SH-SY5Y (cell line): ENCODE data around the gene GCM1.

ENCODE experiments used
- GATA2 ChIP-seq: IDR thresholded peaks from 2 replicates; pipeline ENCODE4 v1.6.1; 2011; ENCODE audit warnings: mild to moderate bottlenecking, low read depth, low read length
- GATA3 ChIP-seq: IDR thresholded peaks from 2 replicates; pipeline ENCODE4 v1.6.1; 2011; ENCODE audit warnings: low read depth, mild to moderate bottlenecking, low read length, moderate library complexity

DNA sequence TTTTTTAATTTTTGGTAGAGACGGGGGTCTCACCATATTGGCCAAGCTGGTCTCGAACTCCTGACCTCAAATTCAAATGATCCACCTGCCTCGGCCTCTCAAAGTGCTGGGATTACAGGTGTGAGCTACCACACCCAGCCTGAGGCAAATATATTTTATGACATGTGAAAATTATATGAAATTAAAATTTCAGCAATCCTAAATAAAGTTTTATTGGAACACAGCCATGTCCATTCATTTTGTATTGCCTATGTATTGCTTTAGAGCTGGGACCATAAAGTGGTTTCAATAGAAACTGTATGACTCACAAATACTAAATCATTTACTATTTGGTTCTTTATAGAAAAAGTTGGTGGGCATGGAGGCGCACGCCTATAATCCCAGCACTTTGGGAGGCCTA, 32.0 kb upstream of the GCM1 start:
- TF ChIP-seq GATA2: no peak
- no peak for TF ChIP-seq GATA3
